K562 (cell line): Measurements from ENCODE around the gene METAP1. TPM values are rescaled to one million over a fixed set of nuclear protein-coding genes. Genes with fewer than 3 reads are reported as not detected.

Source experiments
- ZBTB40 ChIP-seq, 2 experiments: fragments of 450-650 bp in 1 of 2; sonication (generic) in 1 of 2; formaldehyde crosslinking in 1 of 2; IDR thresholded peaks; 2 replicates each; pipeline versions ENCODE4 v1.7.1 to v1.9.0; 2016 to 2022; ENCODE audit warnings: inconsistent platforms in 1 of 2, mild to moderate bottlenecking in 1 of 2, missing genetic modification reagents in 1 of 2
- polyA plus RNA-seq, 8 experiments: library from polyadenylated mRNA; depleted of rRNA in 4 of 8; stranded (reverse) in 5 of 8; unstranded in 3 of 8; fragments of >200 nt; fragmentation: Nextera tagmentation in 2 of 8; fragmentation: Illumina TruSeq in 1 of 8; extraction: Ambion mirVana in 2 of 8; extraction: Trizol in 1 of 8; gene quantifications; 2 replicates each; pipeline versions ENCODE4 v1.2.1 to v1.2.3, GENCODE V29; 2011 to 2014; ENCODE audit warnings: inconsistent platforms in 1 of 8, missing spikeins in 1 of 8
- total RNA-seq, 7 experiments: library from RNA; depleted of rRNA in 6 of 7; stranded (reverse); fragments of >200 nt in 6 of 7; fragmentation: Illumina TruSeq in 2 of 7; extraction: Trizol in 2 of 7; gene quantifications; 2 replicates each; pipeline versions ENCODE4 v1.2.1 to v1.2.3, GENCODE V29; 2011 to 2021; ENCODE audit warnings: low replicate concordance in 1 of 7

The METAP1 gene
- total and polyA plus RNA-seq, 9 of the 15 experiments (the other 6 are each of a cell fraction or from before 2014, with no cell fraction given), result 31.4 to 77.6 (median 59.5) TPM

GRCh38 chr4:98993419-98994071, 2.0 kb upstream of the METAP1 start (continued):
- TF ChIP-seq ZBTB40 (IDR thresholded peaks at IDR 0.05) (no peak), ZBTB40 (CRISPR knock-in tag; IDR thresholded peaks at IDR 0.05) (no peak)
